Activated CD4-positive, CD25-positive, alpha-beta regulatory T cell (primary cell): ENCODE measurements around the gene IL17RC.
"Not testable (repeated sequence)": the region's sequence is repeated elsewhere in the genome, so short reads cannot be mapped to it uniquely, and the experiment has no call there.

ENCODE experiments used
- DNase-seq, 4 experiments: peaks; one replicate each; lab custom pipeline; 2025; lab: John Stamatoyannopoulos, UW

Gene IL17RC

DNA sequence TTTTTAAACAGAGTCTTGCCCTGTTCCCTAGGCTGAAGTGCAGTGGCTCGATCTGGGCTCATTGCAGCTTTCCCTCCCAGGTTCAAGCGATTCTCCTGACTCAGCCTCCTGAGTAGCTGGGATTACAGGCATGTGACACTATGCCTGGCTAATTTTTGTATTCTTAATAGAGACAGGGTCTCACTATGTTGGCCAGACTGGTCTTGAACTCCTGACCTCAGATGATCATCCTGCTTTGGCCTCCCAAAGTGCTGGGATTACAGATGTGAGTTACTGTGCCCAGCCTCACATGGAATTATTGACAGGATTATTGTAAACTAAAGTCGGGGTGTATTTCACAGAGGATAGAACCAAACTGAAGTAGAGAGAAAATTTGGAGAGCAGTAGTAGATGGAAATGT is 21.2 kb upstream of the IL17RC start:
- not testable (repeated sequence) for DNase-seq

DNA sequence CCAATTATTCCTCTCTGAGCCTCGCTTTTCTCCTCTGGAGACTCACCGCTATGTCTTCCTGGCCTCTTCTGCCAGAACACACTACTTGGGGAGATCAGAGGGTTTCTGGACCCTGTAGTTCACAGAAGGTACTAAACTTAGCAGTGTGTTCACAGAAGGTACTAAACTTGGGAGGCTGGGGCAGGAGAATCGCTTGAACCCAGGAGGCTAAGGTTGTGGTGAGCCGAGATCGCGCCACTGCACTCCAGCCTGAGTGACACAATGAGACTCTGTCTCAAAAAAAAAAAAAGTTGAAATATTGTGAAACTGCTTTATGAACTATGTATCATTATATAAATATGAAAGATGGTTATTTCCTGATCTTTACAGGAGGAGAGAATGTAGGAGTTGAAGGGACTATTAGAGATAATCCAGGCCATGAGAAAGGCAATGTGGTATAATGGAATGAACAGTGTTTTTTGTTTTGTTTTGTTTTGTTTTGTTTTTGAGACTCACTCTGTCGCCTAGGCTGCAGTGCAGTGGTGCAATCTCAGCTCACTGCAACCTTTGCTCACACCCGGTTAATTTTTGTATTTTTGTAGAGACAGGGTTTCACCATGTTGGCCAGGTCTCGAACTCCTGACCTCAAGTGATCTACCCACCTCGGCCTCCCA is 20.0 kb upstream of the IL17RC start:
- DNase-seq, result not testable (repeated sequence)

DNA sequence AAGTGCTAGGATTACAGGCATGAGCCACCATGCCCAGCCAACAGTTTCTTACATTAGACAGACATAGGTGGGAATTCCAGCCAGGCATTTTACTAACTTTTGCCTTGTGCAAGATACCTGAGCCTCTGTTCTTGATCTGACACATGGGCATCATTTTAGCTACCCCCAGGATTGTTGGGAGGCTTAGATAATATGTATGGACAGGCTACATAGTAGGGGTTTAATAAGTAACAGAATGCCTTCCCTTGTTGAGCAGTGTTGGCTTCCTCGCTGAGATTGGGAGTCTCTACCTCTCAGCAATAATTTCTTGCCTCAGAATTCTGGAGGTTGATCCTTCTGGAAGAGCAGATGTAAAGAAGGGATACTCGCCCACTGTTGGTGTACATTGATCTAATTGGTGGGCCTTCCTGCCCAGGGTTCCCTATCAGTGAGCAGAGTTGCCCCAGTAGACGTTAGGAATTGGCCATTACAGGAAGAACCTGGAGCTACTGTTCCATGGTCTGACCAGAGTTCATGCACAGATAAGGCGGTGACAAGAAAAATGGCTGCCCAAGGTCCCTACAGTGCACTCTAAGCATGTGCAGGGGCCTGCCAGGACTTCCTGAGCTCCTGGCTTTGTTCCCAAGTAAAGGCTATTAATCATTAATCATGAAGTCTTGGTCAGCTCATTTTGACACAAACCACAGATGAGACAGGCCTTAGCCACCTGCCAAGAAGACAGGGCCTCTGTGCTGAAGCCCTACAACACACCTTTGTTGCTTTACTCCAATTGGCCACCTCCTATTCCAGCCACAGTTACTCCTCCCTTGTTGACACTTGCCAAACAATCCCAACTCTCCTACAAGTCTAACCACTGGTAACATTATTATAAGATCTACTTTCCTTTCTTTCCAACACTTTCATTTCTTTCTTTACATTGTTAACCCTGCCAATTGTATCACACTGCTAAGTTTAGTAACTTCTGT is 19.2 kb upstream of the IL17RC start:
- DNase-seq, result no peak

DNA sequence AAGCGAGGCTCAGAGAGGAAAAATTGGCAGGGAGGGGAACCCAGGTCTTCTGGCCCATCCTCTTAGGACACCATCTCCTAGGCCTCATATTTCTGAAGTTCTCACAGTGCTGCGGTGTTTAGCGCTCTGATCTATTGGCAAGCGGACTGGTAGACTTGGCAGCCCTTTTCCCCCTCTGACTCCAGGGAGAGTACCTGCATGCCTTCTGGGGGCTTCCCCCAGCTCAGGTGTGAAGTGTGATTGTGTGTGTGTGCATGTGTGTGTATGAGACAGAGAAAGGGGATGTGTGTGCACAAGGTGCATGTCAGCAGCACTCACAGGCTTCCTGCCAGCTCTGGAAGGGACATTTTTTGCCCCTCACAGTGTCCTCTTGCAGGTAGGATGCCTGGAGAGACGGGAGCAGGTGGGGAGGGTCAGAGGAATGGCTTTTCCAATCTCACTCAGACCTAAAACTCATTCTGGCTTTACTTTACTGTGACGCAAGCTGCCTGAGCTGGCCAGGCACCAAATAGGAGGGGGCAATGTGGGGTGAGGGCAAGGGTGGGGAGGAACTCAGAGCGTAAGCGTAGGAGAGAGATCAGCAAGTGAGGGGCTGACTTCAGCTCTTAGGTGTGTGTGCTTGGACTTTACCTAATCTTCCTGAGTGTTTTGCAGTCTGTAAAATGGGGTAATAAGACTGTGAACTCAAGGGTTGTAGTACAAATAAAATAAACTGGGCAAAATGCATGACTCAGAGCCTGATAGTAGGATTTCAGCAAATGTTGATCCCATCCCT is 18.2 kb upstream of the IL17RC start:
- no peak for DNase-seq

DNA sequence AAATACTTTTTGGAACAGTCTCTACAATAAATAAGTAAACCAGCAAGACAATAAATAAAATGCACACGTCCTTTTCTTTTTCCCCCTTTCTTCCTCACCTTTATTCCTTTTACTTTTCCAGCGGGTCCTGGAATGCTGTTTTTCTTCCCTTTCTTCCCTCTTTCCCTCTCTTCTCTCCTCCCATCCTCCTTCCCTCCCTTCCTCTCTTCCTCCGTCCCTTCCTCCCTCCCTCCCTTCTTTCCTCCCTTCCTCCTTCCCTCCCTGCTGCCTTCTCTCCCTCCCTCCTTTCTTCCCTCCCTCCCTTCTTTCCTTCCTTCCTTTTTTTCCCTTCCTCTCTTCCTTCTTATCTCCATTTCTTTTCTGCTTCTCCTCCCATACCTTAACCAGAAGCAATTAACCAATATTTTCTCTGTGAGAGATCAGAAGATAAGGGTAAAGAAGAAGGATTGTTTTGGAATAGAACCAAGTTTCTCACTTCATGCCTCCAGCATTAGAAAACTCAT is 17.6 kb upstream of the IL17RC start:
- no peak for DNase-seq

DNA sequence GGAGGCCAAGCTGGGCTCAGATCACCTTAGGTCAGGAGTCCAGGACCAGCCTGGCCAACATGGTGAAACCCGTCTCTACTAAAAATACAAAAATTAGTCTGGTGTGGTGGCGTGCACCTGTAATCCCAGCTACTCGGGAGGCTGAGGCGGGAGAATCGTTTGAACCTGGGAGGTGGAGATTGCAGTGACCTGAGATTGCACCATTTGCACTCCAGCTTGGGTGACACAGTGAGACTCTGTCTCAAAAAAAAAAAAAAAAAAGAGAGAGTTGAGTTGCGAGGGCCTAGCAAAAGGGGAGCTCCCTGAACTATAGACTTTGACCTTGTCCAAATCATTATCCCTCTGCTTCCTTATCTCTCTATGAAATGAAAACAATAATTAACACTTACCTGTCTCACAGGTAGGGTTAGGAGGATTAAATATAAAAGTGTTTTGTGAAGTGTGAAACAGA is 15.9 kb upstream of the IL17RC start:
- not testable (repeated sequence) for DNase-seq

DNA sequence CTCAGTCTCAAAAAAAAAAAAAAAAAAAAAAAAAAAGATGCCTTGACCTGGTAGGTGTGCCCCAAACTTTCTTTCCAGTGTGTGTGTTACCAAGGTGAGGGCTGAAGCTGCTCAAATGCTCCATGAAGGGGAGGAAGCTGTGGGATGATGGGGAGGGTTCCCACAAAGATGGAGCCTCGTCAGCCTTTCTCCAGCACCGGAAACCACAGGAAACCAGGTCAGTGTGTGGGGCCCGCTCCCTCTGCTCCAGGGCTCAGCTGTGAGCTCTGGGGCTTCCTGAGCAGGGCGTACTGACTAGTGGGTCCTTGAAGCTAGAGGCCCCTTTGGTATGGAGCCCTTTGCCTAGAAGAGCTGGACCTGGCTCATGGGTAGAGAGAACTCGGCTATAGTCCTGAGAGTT is 14.9 kb upstream of the IL17RC start:
- DNase-seq, result no peak

DNA sequence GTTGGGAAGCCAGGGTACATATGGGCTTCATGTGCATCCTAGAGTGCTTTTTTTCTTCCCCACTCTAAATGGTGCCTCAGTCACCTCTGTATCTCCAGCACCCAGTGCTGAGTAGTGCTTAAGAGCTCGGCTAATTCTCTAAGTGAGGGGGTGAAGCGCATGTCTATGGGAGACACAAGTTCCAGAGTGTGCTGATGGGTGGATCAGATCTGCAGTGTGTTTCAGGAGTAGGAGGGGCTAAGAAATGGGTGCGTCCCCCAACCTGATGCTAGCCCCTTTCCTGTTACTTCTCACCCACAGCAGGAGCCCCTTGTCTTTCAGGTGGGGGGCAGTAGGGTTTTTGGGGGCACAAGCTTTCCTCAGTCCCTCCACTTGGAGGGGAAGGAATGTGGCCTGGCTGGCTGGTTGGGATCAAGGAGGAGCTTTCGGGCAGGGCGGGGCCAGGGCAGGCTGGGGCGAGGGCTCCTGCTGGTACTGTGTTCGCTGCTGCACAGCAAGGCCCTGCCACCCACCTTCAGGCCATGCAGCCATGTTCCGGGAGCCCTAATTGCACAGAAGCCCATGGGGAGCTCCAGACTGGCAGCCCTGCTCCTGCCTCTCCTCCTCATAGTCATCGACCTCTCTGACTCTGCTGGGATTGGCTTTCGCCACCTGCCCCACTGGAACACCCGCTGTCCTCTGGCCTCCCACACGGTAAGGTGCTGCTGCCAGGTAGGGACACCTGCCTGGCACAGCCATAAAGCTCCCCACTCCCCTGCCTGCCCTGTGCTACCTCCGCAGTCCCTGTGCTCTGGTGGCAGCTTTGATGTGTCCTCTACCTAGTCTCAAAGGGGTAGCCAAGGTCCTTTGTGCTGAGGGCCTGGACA is 14.3 kb upstream of the IL17RC start, which contains the start of gene IL17RE:
TSS of gene IL17RE (plus strand) at position 477 of the 866 bp plus-strand sequence. CDS start at position 562, 85 bp downstream.
- no peak for DNase-seq

DNA sequence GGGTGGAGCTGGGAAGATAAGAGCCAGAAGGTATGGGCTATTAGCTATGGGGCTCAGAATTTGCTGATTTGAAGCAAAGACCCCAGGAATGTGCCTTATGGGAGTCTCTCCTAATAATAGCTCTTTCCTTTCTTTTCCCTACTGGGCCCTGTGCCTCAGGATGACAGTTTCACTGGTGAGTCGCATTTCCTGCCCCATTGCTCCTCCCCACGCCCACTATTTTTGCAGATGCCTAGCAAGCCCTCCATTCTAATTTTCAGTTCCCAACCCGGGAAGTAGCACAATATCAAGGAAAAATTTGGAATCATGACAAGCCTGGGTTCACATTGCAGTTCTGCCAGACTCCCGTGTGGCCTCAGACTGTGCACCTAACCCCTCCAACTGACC is 13.7 kb upstream of the IL17RC start:
- no peak for DNase-seq

DNA sequence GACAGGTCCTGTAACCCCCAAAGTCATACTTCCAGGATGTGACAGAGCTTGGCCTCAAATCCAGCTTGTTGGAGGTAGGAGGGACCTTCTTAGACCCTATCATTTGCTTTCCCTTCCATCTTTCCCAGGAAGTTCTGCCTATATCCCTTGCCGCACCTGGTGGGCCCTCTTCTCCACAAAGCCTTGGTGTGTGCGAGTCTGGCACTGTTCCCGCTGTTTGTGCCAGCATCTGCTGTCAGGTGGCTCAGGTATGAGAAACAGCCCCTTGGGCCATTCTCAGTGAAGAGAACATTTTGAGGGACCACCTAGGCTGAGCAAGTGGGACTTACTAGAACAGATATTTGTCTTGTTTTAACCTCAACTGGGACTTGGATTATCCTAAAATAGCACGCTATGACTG is 13.0 kb upstream of the IL17RC start:
- no peak for DNase-seq

DNA sequence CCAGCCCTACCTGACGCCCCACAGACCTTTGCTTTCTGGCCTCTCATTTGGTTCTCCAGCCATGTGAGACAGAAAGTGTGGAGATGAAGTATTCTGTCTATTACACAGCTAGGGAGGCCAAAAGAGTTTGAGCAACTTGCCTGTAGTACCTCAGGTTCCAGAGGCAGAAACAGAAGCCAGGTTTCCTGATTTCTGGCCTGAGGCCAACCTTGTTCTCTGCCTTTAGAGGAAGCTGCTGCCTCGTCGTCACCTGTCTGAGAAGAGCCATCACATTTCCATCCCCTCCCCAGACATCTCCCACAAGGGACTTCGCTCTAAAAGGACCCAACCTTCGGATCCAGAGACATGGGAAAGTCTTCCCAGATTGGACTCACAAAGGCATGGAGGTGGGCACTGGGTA is 10.4 kb upstream of the IL17RC start:
- no peak for DNase-seq

DNA sequence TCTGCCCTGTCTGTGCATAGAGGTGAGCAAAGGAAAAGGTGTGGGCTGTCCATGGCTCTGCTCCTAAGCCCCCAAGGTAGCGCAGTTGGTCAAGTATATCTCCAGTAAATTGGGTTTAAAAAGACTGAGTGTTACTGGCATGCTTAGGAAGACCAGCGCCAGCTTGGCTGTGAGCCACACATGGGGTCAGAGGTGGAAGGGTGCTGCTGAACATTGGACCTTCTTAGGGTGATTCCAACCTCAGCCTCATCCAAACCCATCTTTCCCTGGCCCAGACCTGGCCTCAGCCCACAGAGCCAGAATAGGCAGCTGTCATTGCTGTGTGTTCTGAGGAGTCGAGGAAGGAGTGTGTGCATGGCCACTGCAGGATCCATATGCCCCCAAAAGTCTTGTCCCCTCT is 8.6 kb upstream of the IL17RC start:
- no peak for DNase-seq

DNA sequence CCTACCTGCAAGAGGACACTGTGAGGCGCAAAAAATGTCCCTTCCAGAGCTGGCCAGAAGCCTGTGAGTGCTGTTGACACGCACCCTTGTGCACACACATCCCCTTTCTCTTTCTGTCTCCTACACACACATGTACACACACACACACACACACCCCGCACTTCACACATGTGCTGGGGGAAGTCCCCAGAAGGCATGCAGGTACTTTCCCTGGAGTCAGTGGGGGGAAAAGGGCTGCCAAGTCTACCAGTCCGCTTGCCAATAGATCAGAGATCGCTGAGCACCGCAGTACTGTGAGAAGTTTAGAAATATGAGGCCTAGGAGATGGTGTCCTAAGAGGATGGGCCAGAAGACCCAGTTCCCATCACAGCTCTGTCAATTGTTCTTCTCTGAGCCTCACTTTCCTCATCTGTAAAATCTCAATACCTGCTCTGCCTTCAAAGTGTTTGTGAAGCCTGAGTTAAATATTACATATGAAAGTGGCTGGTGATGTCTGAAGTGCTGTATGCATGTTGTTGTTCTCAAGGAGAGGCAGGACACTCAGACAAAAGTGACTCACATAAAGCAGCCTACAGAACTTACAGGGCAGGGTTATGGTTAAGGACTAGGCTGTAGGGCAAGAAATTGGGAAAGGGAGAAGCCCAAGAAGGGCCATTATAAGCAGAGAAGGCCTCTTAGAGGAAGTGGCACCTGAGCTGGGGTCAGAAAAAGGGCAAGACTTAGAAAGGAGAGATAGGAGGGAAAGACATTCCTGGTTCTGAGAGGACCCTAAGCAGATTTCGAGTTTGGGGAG is 7.5 kb upstream of the IL17RC start:
- no peak for DNase-seq

DNA sequence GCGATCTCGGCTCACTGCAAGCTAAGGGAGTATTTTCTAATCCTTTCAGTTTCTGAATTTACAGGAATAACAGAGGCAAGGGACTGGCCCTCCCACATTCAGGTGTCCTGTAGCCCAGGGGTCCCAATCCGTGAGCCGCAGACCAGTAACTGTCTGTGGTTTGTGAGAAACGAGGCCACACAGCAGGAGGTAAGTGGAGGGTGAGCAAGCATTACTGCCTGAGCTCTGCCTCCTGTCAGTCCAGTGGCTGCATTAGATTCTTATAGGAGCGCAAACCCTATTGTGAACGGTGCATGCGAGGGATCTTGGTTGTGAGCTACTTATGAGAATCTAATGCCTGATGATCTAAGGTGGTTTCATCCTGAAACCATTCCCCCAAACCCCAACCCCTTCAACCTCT is 5.0 kb upstream of the IL17RC start:
- DNase-seq, result no peak

DNA sequence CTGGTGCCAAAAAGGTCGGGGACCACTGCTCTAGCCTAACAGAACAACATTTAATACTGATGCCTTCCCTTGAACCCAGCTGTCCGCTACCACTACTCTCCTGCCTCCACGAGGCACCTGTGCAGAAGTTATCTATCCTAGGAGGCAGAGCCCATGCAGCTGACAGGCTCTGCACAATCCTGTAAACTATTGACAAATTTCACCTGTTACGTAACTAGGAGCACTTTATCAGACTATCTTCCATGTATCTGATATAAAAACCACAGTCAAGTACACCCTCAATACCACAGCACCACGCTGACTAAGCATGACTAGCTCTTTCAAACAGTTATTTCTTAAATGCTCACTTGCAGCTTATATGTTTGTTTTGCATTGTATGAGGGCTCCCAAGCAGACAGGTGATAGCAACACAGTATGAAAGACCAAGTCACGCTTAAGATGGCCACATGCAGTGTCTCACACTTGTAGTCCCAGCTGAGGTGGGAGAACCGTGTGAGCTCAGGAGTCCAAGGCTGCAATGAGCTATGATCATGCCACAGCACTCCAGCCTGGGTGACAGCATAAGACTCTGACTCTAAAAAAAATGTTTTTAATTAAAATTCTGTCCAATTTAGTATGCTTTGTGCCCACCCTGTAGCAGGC is 4.5 kb upstream of the IL17RC start:
- DNase-seq, result no peak

DNA sequence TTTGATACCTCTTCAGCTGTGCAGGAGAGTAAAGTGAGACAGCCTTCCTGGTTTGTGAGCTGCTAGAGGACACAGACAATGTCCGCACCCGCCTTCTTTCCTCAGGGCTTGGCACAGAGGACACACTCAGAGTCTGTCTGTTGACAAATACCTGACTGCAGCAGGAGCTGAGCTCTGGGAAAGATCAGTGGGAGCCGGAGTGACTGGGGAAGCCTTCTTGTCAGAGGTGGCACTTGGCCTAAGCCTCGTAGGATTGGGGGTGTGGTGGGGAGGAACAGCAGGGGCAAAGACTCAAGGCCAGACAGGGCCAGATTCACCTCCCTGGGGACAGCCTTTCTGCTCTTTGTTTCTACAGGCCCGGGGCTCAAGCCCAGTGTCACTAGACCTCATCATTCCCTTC is 3.3 kb upstream of the IL17RC start:
- DNase-seq, result no peak

DNA sequence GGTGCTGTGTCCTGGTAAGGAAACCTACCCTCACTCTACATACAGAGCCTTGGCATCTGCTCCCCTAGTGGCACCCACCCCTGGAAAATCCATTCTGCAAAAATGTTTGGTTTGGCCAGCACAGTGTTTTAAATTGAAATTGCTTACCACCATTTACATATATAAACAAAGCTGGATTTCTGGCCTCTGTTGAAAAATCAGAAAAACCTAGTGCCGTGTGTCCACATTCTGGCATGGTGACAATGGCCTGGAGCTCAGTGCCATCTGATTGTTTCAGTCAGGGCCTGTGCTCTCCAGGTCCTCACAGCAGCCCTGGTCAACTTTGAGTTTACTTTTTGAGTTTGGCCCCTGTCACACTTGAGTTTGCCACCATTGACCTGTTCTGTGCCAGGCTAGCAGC is 2.9 kb upstream of the IL17RC start:
- no peak for DNase-seq

DNA sequence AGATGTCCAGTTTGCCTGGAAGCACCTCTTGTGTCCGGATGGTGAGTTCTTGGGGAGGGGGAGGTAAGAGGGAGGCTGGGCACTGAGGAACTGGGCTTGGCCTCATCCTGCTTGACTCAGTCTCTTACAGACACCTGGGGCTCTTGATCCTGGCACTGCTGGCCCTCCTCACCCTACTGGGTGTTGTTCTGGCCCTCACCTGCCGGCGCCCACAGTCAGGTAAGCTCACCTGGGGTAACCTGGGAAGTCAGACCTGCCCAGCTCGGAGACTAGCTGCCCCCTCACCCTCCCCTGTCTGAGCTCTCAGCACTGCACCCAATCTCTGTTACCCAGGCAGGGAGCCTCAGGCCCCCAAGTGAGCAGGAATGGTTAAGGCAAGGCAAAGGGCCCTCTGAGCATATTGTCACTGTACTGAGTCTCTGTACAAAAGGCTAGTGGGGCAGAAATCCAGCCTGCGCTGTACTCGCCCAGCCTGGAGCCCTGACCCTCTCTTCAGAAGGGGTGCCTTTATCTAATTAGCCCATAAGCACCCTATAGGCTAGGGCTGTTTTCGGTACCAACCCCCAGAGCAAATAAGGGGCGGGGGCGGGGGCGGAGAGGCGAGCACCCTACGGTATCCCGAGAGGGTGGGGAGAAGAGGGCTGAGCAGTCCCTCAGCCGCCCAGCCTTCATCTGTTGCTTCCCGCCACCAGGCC is 2.2 kb upstream of the IL17RC start:
- no peak for DNase-seq
